Liver (tissue), 9 donors: ENCODE results near the gene RASL10B. TPM values are rescaled to one million over a fixed set of nuclear protein-coding genes. Genes with fewer than 3 reads are reported as not detected.

Experiments used
- DNase-seq: peaks from one replicate; pipeline ENCODE4 v3.0.0-alpha.2; 2017; ENCODE audit warnings: low spot score
- H3K27ac ChIP-seq, 2 donors: one replicate each; pipeline ENCODE4 v1.7.0; 2013; ENCODE audit warnings: inconsistent platforms in 2 of 2, low read length in 2 of 2, control low read depth in 1 of 2, low read depth in 1 of 2, mild to moderate bottlenecking in 1 of 2
- H3K27me3 ChIP-seq, 4 donors: one replicate each; pipeline versions ENCODE4 v1.6.1 to v1.7.0; 2013; ENCODE audit warnings: low read length in 3 of 4, inconsistent platforms in 1 of 4, mild to moderate bottlenecking in 1 of 4, moderate library complexity in 1 of 4; ENCODE audit not compliant: control insufficient read depth in 4 of 4, insufficient read depth in 4 of 4
- H3K36me3 ChIP-seq, 4 donors: one replicate each; pipeline versions ENCODE4 v1.6.1 to v1.7.0; 2013; ENCODE audit warnings: low read length in 3 of 4, mild to moderate bottlenecking in 3 of 4, low read depth in 1 of 4, moderate library complexity in 1 of 4; ENCODE audit not compliant: control insufficient read depth in 4 of 4, insufficient read depth in 3 of 4
- H3K4me1 ChIP-seq, 4 donors: one replicate each; pipeline versions ENCODE4 v1.6.1 to v1.7.0; 2013; ENCODE audit warnings: low read length in 3 of 4, mild to moderate bottlenecking in 3 of 4, moderate library complexity in 1 of 4; ENCODE audit not compliant: control insufficient read depth in 4 of 4, insufficient read depth in 4 of 4
- H3K4me3 ChIP-seq, 3 donors: one replicate each; pipeline versions ENCODE4 v1.6.1 to v1.7.0; 2013; ENCODE audit warnings: low read length in 3 of 3, control low read depth in 1 of 3, low read depth in 1 of 3, mild to moderate bottlenecking in 1 of 3
- H3K9ac ChIP-seq, 2 donors: one replicate each; pipeline ENCODE4 v1.7.0; 2013; ENCODE audit warnings: low read length in 2 of 2, mild to moderate bottlenecking in 2 of 2, moderate library complexity in 2 of 2, control low read depth in 1 of 2, low read depth in 1 of 2
- H3K9me3 ChIP-seq, 4 donors: one replicate each; pipeline versions ENCODE4 v1.6.1 to v1.7.0; 2013; ENCODE audit warnings: low read length in 3 of 4; ENCODE audit not compliant: control insufficient read depth in 4 of 4
- ATF3 ChIP-seq: IDR thresholded peaks from 2 replicates; pipeline ENCODE4 v1.6.1; 2016; ENCODE audit warnings: antibody characterized with exemption
- CTCF ChIP-seq: fragments of 150-350 bp; IDR thresholded peaks from 2 replicates; pipeline ENCODE4 v1.5.1; 2017; ENCODE audit warnings: improper control_type of control experiment, low read depth, low read length; ENCODE audit not compliant: missing input control
- EGR1 ChIP-seq, 2 donors: IDR thresholded peaks; 2 replicates each; pipeline ENCODE4 v1.6.1; 2016 to 2018; ENCODE audit warnings: antibody characterized with exemption in 2 of 2, low read depth in 2 of 2
- FOXA1 ChIP-seq: IDR thresholded peaks from 2 replicates; pipeline ENCODE4 v1.6.1; 2016; ENCODE audit warnings: antibody characterized with exemption
- FOXA2 ChIP-seq: IDR thresholded peaks from 2 replicates; pipeline ENCODE4 v1.6.1; 2016; ENCODE audit warnings: antibody characterized with exemption
- GABPA ChIP-seq, 2 donors: IDR thresholded peaks in 1 of 2; conservative IDR thresholded peaks in 1 of 2; 2 replicates each; pipeline ENCODE4 v1.6.1; 2016; ENCODE audit warnings: antibody characterized with exemption in 2 of 2, mild to moderate bottlenecking in 1 of 2, moderate library complexity in 1 of 2
- HNF4A ChIP-seq, 2 donors: conservative IDR thresholded peaks; 2 replicates each; pipeline ENCODE4 v1.6.1; 2016; ENCODE audit warnings: antibody characterized with exemption in 2 of 2, mild to moderate bottlenecking in 2 of 2
- HNF4G ChIP-seq: IDR thresholded peaks from 2 replicates; pipeline ENCODE4 v1.6.1; 2016; ENCODE audit warnings: antibody characterized with exemption
- JUND ChIP-seq, 2 donors: IDR thresholded peaks; 2 replicates each; pipeline ENCODE4 v1.6.1; 2016; ENCODE audit warnings: antibody characterized with exemption in 2 of 2
- MAX ChIP-seq: IDR thresholded peaks from 2 replicates; pipeline ENCODE4 v1.6.1; 2016; ENCODE audit warnings: antibody characterized with exemption
- NR2F2 ChIP-seq: IDR thresholded peaks from 2 replicates; pipeline ENCODE4 v1.6.1; 2016; ENCODE audit warnings: antibody characterized with exemption
- RAD21 ChIP-seq, 2 donors: IDR thresholded peaks; 2 replicates each; pipeline ENCODE4 v1.6.1; 2016; ENCODE audit warnings: antibody characterized with exemption in 2 of 2, mild to moderate bottlenecking in 2 of 2
- REST ChIP-seq: IDR thresholded peaks from 2 replicates; pipeline ENCODE4 v1.6.1; 2016; ENCODE audit warnings: antibody characterized with exemption, mild to moderate bottlenecking
- RXRA ChIP-seq, 2 donors: IDR thresholded peaks; 2 replicates each; pipeline ENCODE4 v1.6.1; 2017 to 2018; ENCODE audit warnings: antibody characterized with exemption in 2 of 2, mild to moderate bottlenecking in 1 of 2
- SP1 ChIP-seq: IDR thresholded peaks from 2 replicates; pipeline ENCODE4 v1.6.1; 2018; ENCODE audit warnings: antibody characterized with exemption, mild to moderate bottlenecking
- ZBTB33 ChIP-seq: IDR thresholded peaks from 2 replicates; pipeline ENCODE4 v1.6.1; 2016; ENCODE audit warnings: antibody characterized with exemption
- WGBS: extraction: QIAGEN DNeasy Blood & Tissue Kit; methylation state at CpG from one replicate; pipeline ENCODE4 v1.1.7; 2013; 5-methylcytosine and 5-hydroxymethylcytosine counted together
- polyA plus RNA-seq, 2 donors: library from polyadenylated mRNA; stranded (reverse) in 1 of 2; unstranded in 1 of 2; fragments of 200-250 nt in 1 of 2; fragments of >200 nt in 1 of 2; fragmentation: Nextera tagmentation in 1 of 2; extraction: Ambion mirVana in 1 of 2; gene quantifications; one replicate each; pipeline versions ENCODE4 v1.2.1 to v1.2.3, GENCODE V29; 2013 to 2015
- total RNA-seq, 2 donors: library from RNA; depleted of rRNA; stranded (reverse); fragments of >200 nt; gene quantifications; one replicate each; pipeline ENCODE4 v1.2.3, GENCODE V29; 2014
- donor health status: healthy.
- donor health status: healthy.
- donor health status: healthy.
- donor health status: healthy.
- donor health status: healthy.

Gene RASL10B
- total and polyA plus RNA-seq, 4 donors, result 0.42 to 3.8 (median 2.2) TPM

GRCh38 chr17:35757243-35757642, 25.8 kb downstream of the RASL10B start:
- H3K27me3 ChIP-seq, result no peaks in the 10 kb centered on the region
- no peaks in the 10 kb centered on the region for H3K4me1 ChIP-seq
- H3K36me3 ChIP-seq, result no peaks in the 10 kb centered on the region
- no peaks in the 10 kb centered on the region for H3K9me3 ChIP-seq
- no peak overlapping the region for H3K4me3 ChIP-seq
- no peak overlapping the region for H3K9ac ChIP-seq
- no peak overlapping the region for H3K27ac ChIP-seq
- TF ChIP-seq SP1, result no peak
- no peak for TF ChIP-seq HNF4A (conservative IDR thresholded peaks at IDR 0.05)
- no peak for TF ChIP-seq GABPA (IDR thresholded peaks at IDR 0.05 in 1 of 2, conservative IDR thresholded peaks at IDR 0.05 in 1 of 2)
- TF ChIP-seq FOXA2, result no peak
- TF ChIP-seq ATF3, result no peak
- TF ChIP-seq NR2F2, result no peak
- TF ChIP-seq FOXA1, result no peak
- no peak for DNase-seq

- peaks cover 2 to 12% (median 6%) of the 10 kb centered on the region in 4 donors for H3K4me1 ChIP-seq
- no peaks in the 10 kb centered on the region for H3K9me3 ChIP-seq
- no peak within 1 kb of the TSS for H3K4me3 ChIP-seq
- H3K27me3 ChIP-seq, result no peaks in the 10 kb centered on the region
- no peak within 1 kb of the TSS for H3K27ac ChIP-seq
- no peak within 1 kb of the TSS for H3K9ac ChIP-seq
- H3K36me3 ChIP-seq, result no peaks in the 10 kb centered on the region
- TF ChIP-seq RAD21 (IDR thresholded peaks at IDR 0.05) (no peak), JUND (IDR thresholded peaks at IDR 0.05) (no peak), REST (no peak), RXRA (IDR thresholded peaks at IDR 0.05) (no peak), ATF3 (no peak), HNF4G (no peak), EGR1 (IDR thresholded peaks at IDR 0.05; ENCODE audit: low read depth in 2 of 2) (no peak), HNF4A (conservative IDR thresholded peaks at IDR 0.05) (no peak), FOXA1 (no peak), MAX (no peak)
- no peak for DNase-seq
- 96% methylated on average over 1 of the region's 1 CpG for WGBS
These were observed 29.1 kb downstream of the RASL10B start, which contains the start of gene C17orf50 for GRCh38 chr17:35760587-35760986. Gene C17orf50 (plus strand): TSS chr17:35760887. CDS start chr17:35760942, 55 bp downstream.

GRCh38 chr17:35761601-35762000, 30.2 kb downstream of the RASL10B start:
- DNase-seq, result no peak
- Histone ChIP-seq H3K4me1 (peaks cover 2 to 12% (median 6%) of the 10 kb centered on the region in 4 donors), H3K27ac (no peak overlapping the region), H3K27me3 (no peaks in the 10 kb centered on the region), H3K4me3 (no peak overlapping the region), H3K9me3 (no peaks in the 10 kb centered on the region), H3K9ac (no peak overlapping the region), H3K36me3 (no peaks in the 10 kb centered on the region)
- 82% methylated on average over 5 of the region's 5 CpGs for WGBS
- TF ChIP-seq GABPA (IDR thresholded peaks at IDR 0.05 in 1 of 2, conservative IDR thresholded peaks at IDR 0.05 in 1 of 2) (no peak), FOXA2 (no peak), HNF4A (conservative IDR thresholded peaks at IDR 0.05) (no peak), SP1 (no peak), NR2F2 (no peak), RXRA (IDR thresholded peaks at IDR 0.05) (no peak), CTCF (no peak), ZBTB33 (no peak)
